DLD1 (cell line): ENCODE measurements around the gene UBE2G2.

Source experiments
- in situ Hi-C: cut with HindIII; loops from 2 replicates; pipeline ENCODE4 v1.10.0; 2017; ENCODE audit warnings: low sequenced_read_pairs

The UBE2G2 gene

GRCh38 chr21:44766818-44767354, 34.7 kb downstream of the UBE2G2 start:
- in situ Hi-C loops = no loop called here

GRCh38 chr21:44766014-44766817, 35.4 kb downstream of the UBE2G2 start:
- in situ Hi-C loops = no loop called here

- in situ Hi-C loops = no loop called here
These were observed 36.2 kb downstream of the UBE2G2 start for GRCh38 chr21:44765231-44766013.

DNA sequence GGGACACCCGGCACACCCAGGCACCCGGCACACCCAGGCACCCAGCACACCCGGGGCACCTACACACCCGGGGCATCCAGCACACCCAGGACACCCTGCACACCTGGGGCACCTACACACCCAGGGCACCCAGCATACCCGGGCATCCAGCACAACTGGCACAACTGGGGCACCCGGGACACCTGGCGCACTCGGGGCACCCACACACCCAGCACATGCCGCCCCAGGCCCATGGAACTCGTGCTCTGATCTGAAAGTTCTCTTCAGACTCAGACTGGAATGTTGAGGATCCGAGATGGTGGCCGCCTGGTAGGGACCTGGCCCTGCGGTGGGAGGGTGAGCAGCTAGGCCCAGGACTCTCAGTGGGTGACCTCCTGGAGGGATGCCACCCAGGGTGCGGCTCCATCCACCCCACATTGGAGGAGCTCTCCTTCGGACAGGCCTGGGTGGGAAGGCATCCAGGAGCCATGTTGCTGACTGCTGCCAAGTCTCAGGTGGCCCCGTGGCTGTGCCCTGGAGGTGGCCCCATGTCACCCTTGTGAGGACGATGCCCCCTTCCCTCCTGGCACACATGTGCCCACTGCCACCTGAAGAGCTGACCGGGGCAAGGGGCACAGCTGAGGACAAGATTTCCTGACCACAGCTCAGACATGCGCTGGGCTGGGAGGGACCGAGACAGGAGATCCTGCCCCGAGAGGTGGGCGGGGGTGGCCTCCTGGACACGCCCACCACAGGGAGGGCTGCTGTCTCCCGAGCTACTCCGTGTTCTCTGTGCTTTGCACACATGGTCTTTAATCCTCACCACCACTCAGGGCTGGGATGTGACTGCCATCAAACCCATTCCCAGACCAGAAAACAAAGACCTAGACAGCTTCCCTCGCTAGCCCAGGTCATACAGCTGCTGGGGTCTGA, 37.0 kb downstream of the UBE2G2 start:
- in situ Hi-C loops = no loop called here

- in situ Hi-C loops = no loop called here
These were observed 37.9 kb downstream of the UBE2G2 start for GRCh38 chr21:44763451-44764318.

DNA sequence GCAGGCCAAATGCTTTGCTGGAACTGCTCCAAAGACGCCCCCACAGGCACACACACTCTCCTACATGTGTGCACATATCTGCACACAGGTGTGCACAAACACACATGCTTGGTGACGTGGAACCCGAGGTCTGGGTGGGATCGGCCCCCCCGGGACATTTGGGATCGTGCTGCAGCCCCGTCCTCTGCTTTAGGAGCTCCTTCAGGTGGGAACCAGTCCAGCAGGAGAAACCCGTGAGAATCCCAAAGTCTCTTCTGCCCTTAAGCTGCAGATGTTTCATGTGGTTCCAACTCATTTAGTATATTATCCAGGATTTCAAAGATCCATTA, 38.6 kb downstream of the UBE2G2 start:
- in situ Hi-C loops = no loop called here

DNA sequence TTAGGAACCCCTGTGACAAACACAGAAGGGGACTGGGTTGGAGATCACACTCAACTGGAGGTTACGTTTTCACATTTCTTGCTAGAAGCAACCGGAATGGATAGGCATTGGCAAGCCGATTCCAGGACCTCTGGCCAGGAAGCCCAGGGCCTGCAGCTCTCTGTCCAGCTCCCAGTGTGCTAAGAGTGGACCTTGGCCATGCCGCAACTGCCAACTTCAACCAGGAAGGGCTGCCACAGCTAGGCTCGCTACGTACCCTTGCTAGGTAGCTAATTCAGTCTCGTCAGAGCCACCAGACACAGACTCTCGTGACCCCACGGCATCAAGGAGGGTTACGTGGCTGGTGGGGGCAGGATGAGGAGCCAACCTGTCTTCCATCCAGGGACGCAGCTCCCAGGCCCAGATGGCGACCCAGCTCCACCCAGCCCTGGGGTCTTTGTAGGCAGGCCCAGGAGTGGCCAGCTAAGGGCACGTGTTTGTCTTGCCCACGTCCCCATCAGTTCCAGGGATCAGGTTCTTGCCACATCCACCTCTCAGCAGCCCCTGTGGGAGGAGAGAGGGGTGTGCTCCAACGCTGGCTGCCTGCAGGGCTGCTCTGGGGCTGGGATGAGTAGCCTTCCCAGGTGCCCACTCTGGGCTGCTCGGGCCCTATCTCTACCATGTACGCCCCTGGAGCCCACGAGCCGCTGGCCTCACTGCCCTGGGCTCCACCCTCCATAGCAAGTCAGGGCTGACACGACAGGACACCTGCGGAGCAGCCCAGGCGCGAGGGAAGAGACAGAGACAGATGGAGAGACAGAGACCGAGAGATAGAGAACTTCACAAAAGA, 39.2 kb downstream of the UBE2G2 start:
- in situ Hi-C loops = no loop called here

- in situ Hi-C loops = no loop called here
These were observed 39.8 kb downstream of the UBE2G2 start for GRCh38 chr21:44761747-44762208.

DNA sequence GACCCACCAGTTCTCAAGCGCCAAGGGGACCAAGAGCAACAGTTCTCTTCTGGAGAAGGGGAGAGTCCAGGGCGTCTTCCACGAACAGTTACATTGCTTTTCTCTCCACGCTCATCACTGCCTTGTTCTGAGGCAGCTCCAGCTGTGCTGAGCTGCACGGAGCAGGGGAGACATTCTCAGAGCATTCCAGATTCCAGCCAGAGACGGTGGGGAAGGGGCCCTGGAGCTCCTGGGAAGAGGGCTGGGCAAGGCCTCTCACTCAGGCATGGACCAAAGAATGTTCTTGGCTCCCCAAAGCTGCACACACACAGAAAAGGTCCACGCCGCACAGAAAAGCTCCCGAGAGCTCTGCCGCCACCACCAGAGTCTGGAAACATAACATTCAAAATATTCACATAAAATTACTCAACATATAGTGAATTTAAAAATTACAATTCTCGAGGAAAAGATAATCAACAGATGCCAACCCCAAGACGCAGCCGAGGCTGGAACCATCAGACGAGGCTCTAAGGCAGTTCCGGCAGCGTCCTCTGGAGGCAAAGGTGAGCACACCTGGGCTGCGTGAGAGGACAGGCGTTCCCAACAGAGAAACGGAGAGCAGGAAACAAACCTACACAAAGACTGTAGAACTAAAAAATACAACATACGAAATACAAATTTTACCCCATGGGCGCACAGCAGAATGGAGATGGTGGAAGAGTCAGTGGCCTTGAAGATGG, 40.5 kb downstream of the UBE2G2 start:
- in situ Hi-C loops = no loop called here

DNA sequence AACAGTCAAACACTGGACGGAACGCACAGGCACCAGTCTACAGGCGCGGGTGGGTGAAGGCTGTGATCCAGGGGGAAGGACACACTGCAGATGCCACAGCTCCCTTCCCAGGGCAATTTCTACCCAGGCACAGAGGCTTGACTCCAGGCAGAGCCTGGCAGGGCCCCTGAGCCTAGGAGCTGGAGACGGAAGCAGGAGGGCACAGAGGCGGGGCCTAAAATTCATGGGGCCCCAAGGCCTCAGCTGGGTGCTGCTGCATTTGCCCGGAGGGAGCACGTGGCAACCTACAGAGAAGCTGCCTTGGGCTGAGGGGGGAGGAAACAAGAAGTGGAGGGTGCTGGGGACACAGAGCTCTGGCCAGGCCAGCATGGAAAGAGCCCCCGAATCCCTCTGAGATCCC, 41.2 kb downstream of the UBE2G2 start:
- in situ Hi-C loops = no loop called here

DNA sequence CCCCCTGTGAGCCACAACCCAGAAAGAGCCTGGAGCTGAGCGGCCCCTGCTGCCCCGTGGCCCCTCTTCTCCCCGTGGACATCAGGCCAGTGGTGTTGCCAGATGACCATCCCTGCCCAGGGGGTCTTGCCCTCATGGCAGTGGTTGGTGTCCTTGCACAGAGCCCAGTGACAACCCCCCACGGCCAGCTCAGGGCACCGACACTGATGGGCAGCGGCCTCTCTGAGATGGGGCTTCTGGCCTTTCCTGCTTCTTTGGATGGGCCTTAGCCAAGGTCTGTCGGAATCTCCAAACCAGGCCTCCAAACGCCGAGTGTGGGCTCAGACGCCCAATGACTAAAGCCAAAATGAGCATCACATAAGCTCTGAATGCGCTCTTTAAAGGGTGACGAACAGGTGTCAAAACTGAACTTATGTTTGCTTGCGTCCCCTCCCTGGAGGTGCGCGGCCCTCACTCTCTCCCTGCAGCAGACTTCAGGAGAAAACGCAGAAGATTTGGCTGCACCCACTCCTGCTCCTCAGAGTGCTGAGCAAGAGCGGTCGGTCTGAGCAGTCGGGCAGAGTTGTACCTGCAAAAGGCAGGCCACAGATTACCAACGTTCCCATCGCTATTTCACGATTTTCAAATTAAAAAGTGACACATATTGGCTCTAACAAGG, 41.9 kb downstream of the UBE2G2 start:
- in situ Hi-C loops = no loop called here

- in situ Hi-C loops = no loop called here
These were observed 42.6 kb downstream of the UBE2G2 start for GRCh38 chr21:44758781-44759627.

DNA sequence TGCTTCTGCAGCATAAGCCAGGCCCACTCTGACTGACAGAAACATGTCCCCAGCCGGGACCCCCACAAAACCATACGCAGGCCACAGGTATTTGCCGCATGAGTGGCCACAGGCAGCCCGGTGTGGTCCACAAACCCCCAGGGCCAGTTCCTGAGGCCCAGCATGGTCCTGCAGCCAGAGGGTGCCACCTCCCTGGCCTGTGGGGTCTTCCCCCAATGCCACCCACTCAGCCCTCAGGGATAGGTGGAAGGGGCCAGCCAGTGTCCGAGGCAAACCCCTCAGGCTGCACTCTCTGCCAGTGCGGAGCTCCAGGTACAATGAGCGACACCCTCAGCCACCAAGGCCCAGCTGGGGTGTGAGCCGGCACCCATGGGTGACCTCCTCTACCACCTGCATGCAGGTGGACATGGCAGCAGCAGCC, 43.5 kb downstream of the UBE2G2 start:
- in situ Hi-C loops = no loop called here

DNA sequence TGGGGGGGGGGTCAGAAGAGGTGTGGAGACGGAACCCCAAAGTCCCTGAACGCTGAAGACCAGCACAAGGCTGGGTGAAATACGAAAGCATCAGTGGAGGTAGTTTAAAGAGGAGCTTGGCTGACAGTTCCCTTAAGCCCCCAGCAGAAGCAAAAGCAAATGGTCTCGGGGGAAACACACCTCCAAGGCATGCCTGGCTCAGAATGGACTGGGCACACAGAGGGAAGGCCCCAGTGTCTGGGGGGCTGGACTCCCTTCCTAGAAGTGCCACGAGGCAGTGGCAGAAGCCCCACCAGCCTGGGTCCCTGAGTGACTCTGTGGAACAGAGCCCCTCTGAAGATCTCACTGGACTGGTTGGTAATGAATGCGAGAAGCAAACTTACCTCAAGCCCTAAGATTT, 43.9 kb downstream of the UBE2G2 start:
- in situ Hi-C loops = no loop called here

- in situ Hi-C loops = no loop called here
These were observed 45.0 kb downstream of the UBE2G2 start for GRCh38 chr21:44756423-44757185.

DNA sequence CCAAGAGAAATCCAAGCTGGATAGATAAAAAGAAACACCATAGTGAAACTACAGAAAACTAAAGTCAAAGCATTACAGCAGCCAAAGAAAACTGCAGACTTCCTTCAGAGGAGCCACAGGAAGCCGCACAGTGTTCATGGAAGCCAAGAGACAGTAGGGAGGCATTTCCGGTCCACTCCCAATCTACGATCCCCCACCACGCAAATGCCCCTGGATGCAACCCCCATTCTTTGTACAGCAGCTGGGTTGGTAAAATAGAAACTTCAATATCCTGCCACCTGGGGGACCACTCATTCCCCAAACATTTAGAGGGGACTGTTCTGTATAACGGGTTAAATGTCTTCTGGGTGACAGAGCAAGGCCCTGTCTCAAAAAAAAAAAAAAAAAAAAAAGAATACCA, 46.4 kb downstream of the UBE2G2 start:
- in situ Hi-C loops = no loop called here
